ENCODE results near the gene HID1.
"Not testable (repeated sequence)": the region's sequence is repeated elsewhere in the genome, so short reads cannot be mapped to it uniquely, and the experiment has no call there.

The HID1 gene, protein sequence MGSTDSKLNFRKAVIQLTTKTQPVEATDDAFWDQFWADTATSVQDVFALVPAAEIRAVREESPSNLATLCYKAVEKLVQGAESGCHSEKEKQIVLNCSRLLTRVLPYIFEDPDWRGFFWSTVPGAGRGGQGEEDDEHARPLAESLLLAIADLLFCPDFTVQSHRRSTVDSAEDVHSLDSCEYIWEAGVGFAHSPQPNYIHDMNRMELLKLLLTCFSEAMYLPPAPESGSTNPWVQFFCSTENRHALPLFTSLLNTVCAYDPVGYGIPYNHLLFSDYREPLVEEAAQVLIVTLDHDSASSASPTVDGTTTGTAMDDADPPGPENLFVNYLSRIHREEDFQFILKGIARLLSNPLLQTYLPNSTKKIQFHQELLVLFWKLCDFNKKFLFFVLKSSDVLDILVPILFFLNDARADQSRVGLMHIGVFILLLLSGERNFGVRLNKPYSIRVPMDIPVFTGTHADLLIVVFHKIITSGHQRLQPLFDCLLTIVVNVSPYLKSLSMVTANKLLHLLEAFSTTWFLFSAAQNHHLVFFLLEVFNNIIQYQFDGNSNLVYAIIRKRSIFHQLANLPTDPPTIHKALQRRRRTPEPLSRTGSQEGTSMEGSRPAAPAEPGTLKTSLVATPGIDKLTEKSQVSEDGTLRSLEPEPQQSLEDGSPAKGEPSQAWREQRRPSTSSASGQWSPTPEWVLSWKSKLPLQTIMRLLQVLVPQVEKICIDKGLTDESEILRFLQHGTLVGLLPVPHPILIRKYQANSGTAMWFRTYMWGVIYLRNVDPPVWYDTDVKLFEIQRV
- total RNA-seq, result 5.2 to 9.4 reads per million in 2 donors

GRCh38 chr17:74972107-74972972, at the start of gene HID1:
Gene HID1, minus strand, starts transcription at chr17:74972759. Its CDS starts 103 bp downstream, at chr17:74972656.
- DNase-seq, result peak; percentile 85

DNA sequence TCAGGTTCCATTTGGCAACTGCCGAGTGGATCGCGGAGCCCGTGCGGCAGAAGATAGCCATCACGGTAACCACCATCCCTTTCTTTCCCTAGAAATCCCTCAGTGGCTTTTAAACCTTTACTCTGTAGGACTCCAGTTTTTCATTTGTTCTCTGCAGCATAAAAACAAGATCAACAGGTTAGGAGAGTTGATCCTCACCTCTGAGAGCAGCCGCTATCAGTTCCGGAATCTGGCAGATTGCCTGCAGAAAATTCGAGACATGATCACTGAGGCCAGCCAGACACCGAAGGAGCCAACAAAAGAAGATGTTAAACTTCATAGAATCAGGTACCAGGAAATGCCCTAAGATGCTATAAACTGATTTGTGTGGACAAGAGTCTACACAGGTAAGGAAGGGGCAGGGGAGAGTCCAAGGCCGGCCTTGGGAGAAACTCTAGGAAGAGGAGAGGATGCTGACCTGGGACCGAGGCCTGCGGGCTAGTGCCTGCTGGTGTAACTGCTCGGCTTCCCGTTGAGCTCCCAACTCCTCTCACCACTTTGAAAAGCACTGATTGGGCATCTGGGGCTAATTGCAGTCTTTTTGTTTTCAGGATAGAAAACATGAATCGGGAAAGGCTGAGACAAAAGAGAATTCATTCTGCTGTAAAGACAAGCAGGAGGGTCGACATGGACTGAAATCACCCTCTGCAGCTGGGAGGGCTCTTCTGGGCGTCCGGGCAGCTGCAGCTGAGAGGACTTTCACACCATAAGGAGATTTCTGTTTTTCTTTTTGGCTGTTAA, 48.0 kb upstream of the HID1 start:
- no peak for DNase-seq

DNA sequence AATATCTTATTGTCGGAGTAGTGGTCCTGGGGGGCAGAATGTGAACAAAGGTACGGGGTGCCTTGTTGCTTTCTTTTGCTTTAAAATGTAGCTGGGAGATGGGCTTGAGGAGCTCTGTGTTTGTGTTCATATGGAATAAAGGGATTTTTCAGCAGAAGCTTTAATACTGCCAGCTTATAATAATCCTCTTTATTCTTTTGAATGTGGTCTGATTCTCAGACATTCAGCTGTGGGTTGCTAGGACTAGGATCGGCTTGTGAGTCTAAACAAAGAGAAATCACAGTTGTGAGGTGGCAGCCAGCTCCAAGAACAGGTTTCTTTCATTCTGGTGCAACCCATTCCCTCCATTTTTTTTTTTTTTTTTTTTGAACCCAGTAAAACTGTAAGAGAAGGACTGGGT, 47.2 kb upstream of the HID1 start:
- no peak for DNase-seq

GRCh38 chr17:75019146-75019545, 46.6 kb upstream of the HID1 start:
- DNase-seq, result no peak

DNA sequence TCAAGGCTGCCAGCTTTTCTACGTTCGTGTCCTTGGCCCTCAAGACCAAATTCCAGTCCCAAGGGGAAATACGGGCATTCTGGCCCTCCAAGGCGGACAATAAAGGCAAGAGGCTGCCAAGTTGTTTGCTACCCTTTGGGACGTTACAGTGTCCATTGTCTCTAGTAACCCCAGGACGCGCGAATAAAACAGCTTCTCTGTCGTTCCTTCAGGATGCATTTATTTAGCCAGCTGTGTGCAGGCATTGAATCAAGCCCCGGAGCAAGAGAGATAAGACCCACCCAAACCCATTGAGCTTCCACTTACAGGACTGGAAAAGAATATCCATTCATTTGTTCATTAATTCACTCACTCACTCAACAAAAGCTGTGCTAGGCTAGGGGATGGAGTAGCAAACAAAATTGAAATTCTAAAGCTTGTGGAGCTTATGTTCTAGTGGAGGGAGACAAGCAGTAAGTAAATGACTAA, 40.6 kb upstream of the HID1 start:
- no peak for DNase-seq

DNA sequence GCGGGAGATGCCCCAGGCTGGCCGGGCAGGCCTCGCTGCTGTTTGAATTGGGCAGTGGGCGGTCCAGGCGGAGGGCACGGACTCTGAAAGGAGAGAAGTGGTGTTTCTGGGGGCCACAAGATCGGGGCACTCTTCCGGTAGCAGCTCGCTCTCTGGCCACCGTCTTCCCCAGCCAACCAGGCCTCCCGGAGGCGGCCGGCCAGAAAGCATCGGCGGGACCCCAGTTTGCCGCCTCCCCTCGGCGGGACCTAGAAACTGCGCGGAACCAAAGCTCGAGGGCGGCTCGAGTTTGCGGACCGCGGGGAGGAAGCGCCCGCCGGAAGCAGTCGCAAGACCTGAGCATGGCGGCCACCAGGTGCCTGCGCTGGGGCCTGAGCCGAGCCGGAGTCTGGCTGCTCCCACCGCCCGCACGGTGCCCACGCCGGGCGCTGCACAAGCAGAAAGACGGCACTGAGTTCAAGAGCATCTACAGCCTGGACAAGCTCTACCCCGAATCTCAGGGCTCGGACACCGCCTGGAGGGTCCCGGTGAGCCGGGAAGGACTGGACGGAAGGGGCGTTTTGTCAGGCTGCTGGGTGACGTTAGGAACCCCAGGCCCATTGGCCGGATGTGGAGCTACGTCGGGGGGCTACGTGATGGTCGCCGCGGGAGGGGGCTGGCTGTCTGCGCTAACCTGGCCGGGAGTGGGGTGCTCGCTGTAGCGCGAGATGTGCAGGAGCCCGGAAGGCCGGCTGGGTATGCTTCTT, 40.0 kb upstream of the HID1 start, which contains the start of gene MRPL58:
TSS of gene MRPL58 (plus strand) at position 325 of the 746 bp plus-strand sequence. CDS start at position 342, 17 bp downstream.
- DNase-seq, result peak; percentile 66

DNA sequence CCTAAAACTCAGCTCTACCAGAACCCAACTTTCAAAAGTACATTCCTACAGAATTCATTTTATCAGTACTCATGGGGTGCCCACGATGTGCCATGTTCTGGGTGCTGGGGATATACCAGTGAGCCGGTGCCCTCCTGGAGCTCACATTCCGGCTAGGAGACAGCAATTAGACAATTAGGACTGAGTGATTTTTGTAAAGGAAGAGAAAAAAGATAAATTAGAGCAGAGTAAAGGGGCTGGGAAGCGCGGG, 39.5 kb upstream of the HID1 start:
- DNase-seq, result no peak

- no peak for DNase-seq
These were observed 39.0 kb upstream of the HID1 start for GRCh38 chr17:75011401-75012095.

- no peak for DNase-seq
These were observed 38.3 kb upstream of the HID1 start for GRCh38 chr17:75010683-75011400.

- no peak for DNase-seq
These were observed 36.7 kb upstream of the HID1 start for GRCh38 chr17:75009139-75009724.

DNA sequence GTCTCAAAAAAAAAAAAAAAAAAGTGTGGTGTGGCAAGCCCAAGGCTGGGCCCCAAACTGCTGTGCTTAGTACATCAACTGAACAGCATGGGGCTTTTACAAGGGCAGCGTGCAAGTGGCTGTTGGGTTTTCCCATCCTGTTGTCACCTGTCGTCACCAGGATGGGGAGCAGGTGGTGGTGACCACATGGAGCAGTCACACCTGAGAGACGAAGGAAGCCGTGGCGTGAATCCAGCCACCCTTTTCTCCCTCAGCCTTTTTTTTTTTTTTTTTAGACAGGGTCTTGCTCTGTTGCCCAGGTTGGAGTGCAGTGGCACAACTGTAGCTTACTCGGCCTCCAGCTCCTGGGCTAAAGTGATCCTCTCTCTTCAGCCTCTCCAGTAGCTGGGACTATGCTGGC, 35.8 kb upstream of the HID1 start:
- no peak for DNase-seq

- DNase-seq, result no peak
These were observed 34.1 kb upstream of the HID1 start for GRCh38 chr17:75006653-75007052.

GRCh38 chr17:75006084-75006483, 33.5 kb upstream of the HID1 start:
- not testable (repeated sequence) for DNase-seq

DNA sequence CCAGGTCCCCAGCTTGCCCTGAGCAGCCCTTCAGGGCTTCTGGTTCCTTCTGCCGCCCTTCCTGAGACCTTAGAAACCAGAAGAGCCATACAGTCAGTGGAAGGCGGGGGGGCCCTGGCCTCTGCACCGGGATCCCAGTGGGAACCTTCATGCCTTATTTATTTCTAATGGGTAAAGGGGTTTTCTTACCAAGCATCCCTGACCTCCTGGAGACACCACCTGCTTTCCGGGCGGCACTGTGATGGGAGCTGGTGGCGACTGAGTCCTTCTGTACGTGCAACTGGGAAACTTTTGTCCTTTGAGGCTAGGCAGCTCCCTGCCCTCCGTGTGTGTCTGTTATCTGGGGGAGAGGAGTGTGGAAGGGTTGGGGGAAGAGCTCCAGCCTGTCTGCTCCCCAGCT, 32.7 kb upstream of the HID1 start:
- no peak for DNase-seq

GRCh38 chr17:75004371-75004770, 31.8 kb upstream of the HID1 start:
- no peak for DNase-seq

DNA sequence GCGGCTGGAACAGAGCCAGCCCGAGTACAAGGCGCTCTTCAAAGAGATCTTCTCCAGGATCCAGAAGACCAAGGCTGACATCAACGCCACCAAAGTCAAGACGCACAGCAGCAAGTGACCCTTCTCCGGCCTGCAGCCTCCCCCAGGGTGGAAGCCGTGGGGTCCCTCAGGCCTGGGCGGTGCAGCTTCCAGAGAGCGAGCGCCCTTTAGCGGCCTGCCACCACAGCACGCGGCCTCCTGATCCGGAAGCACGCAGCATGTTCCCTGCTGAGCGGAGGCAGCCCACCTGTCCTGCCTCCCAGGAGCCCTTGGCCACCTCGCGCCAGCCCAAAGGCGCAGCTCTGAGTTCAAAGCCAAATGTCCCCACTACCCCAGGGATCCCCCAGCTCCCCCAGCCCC, 31.4 kb upstream of the HID1 start:
- DNase-seq, result no peak

DNA sequence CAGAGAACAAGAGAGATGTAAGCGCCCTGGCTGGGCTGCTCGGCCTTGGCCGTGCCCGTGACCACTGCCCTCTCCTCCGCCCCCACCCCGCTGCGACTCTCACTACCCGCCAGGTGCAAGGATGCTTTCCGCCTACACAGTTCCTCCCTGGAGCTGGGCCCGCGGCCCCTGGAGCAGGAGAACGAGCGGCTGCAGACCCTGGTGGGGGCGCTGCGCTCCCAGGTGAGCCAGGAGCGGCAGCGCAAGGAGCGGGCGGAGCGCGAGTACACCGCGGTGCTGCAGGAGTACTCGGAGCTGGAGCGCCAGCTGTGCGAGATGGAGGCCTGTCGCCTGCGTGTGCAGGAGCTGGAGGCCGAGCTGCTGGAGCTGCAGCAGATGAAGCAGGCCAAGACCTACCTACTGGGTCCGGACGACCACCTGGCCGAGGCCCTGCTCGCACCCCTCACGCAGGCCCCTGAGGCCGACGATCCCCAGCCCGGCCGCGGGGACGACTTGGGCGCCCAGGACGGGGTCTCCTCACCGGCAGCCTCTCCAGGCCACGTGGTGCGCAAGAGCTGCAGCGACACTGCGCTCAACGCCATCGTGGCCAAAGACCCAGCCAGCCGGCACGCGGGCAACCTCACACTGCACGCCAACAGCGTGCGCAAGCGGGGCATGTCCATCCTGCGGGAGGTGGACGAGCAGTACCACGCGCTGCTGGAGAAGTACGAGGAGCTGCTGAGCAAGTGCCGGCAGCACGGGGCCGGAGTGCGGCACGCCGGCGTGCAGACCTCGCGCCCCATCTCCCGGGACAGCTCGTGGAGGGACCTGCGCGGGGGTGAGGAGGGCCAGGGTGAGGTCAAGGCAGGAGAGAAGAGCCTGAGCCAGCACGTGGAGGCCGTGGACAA, 30.8 kb upstream of the HID1 start:
- no peak for DNase-seq

Data from T-helper 9 cell (primary cell).